DOHH2 (cell line): ENCODE measurements around the gene KCNK1.

Experiments used
- H3F3A ChIP-seq: fragments of 200-600 bp; sonication (generic), shearing (Covaris generic); 2 replicates; pipeline ENCODE4 v1.6.0; 2016; ENCODE audit warnings: antibody characterized with exemption, mild to moderate bottlenecking; ENCODE audit not compliant: control insufficient read depth, insufficient read depth
- H3K27ac ChIP-seq: fragments of 200-600 bp; sonication (generic); 2 replicates; pipeline ENCODE4 v1.5.1; 2014; ENCODE audit warnings: low read depth, mild to moderate bottlenecking, low read length, moderate library complexity
- H3K27me3 ChIP-seq: fragments of 200-600 bp; sonication (generic); 2 replicates; pipeline ENCODE4 v1.6.1; 2014; ENCODE audit warnings: mild to moderate bottlenecking, low read length, mixed read lengths; ENCODE audit not compliant: control insufficient read depth
- H3K36me3 ChIP-seq: fragments of 200-600 bp; sonication (generic); 2 replicates; pipeline ENCODE4 v1.6.1; 2014; ENCODE audit warnings: mild to moderate bottlenecking, low read length, moderate library complexity, mixed read lengths; ENCODE audit not compliant: control insufficient read depth
- H3K4me1 ChIP-seq: fragments of 200-600 bp; sonication (generic); 2 replicates; pipeline ENCODE4 v1.6.1; 2014; ENCODE audit warnings: mild to moderate bottlenecking, low read length, mixed read lengths; ENCODE audit not compliant: control insufficient read depth
- H3K4me2 ChIP-seq: fragments of 200-600 bp; sonication (generic); 2 replicates; pipeline ENCODE4 v1.6.0; 2014; ENCODE audit warnings: mild to moderate bottlenecking, low read length, moderate library complexity
- H3K4me3 ChIP-seq: fragments of 200-600 bp; sonication (generic); 2 replicates; pipeline ENCODE4 v1.5.1; 2014; ENCODE audit warnings: mild to moderate bottlenecking, low read length, mixed read lengths
- H3K79me2 ChIP-seq: fragments of 200-600 bp; sonication (generic); 2 replicates; pipeline ENCODE4 v1.6.1; 2014; ENCODE audit warnings: mild to moderate bottlenecking, low read length, mixed read lengths; ENCODE audit not compliant: control insufficient read depth
- H3K9me2 ChIP-seq: fragments of 200-600 bp; sonication (generic); replicated peaks from 2 replicates; pipeline ENCODE4 v1.6.1; 2014; ENCODE audit warnings: mild to moderate bottlenecking, low read length, mixed read lengths; ENCODE audit not compliant: control insufficient read depth
- H3K9me3 ChIP-seq: fragments of 200-600 bp; sonication (generic); 2 replicates; pipeline ENCODE4 v1.6.1; 2014; ENCODE audit warnings: antibody characterized with exemption, low read length, mixed read lengths; ENCODE audit not compliant: control insufficient read depth, insufficient read depth
- H4K20me1 ChIP-seq: fragments of 200-600 bp; sonication (generic); 2 replicates; pipeline ENCODE4 v1.6.0; 2014; ENCODE audit warnings: low read depth, mild to moderate bottlenecking, antibody characterized with exemption, low read length, moderate library complexity; ENCODE audit not compliant: control insufficient read depth, insufficient read depth
- CTCF ChIP-seq: fragments of 200-600 bp; sonication (generic); IDR thresholded peaks from one replicate; pipeline ENCODE4 v1.5.1; 2014; ENCODE audit warnings: antibody characterized with exemption, mild to moderate bottlenecking, low read depth, low read length; ENCODE audit not compliant: poor library complexity, severe bottlenecking
- EZH2phosphoT487 ChIP-seq: fragments of 200-600 bp; sonication (generic); IDR thresholded peaks from 2 replicates; pipeline ENCODE4 v1.6.1; 2017; ENCODE audit warnings: borderline replicate concordance, mild to moderate bottlenecking, antibody characterized with exemption, low read length, moderate library complexity, mixed read lengths

The KCNK1 gene

GRCh38 chr1:233647636-233648035, 33.7 kb downstream of the KCNK1 start:
- no peaks in the 10 kb centered on the region for H4K20me1 ChIP-seq
- no peaks in the 10 kb centered on the region for H3K9me3 ChIP-seq
- TF ChIP-seq CTCF: no peak
- no peak for TF ChIP-seq EZH2phosphoT487
- H3K36me3 ChIP-seq: no peaks in the 10 kb centered on the region
- H3K79me2 ChIP-seq: no peaks in the 10 kb centered on the region
- H3K27me3 ChIP-seq: no peaks in the 10 kb centered on the region
- no peaks in the 10 kb centered on the region for H3K4me1 ChIP-seq
- no peak overlapping the region for H3K27ac ChIP-seq
- no peak overlapping the region for H3K4me2 ChIP-seq
- no peak overlapping the region for H3K4me3 ChIP-seq
- no peaks in the 10 kb centered on the region for H3K9me2 ChIP-seq
- no peaks in the 10 kb centered on the region for H3F3A ChIP-seq

GRCh38 chr1:233651061-233651460, 37.2 kb downstream of the KCNK1 start:
- no peak for TF ChIP-seq CTCF
- TF ChIP-seq EZH2phosphoT487: no peak
- H3F3A ChIP-seq: no peaks in the 10 kb centered on the region
- no peaks in the 10 kb centered on the region for H3K27me3 ChIP-seq

DNA sequence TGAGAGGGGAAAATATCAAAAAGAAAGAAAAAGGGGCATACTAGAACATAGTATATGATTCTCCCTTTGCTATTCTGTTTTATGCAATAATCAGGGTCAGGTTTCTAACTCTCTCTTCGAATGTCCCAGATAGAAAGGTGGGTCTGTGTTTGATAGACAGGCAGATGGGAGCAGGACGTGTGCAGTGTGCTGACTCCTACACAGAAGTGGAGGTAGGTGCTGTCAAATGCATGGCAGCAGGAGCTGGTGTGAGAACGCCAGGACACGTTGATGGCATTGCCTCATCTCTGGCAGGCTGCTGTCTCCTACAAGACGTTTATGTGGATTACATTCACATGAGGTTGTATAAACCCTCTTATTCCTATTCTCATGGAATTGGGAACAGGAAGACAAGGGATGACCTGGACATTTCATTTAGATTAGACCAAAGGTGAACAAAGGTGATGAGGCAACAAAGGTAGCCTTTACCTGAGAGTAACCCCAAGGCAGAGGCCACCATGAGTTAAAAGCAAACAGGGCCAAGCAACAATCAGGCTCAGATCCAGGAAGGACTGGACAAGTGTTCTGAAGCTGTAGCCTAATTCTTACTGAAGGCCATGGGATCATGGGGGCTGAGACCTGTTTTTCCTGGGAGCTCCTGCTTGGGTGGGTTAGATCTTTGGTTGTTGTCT, 37.8 kb downstream of the KCNK1 start:
- Histone ChIP-seq H3K4me1 (no peaks in the 10 kb centered on the region), H3F3A (no peaks in the 10 kb centered on the region), H3K9me3 (no peaks in the 10 kb centered on the region), H3K4me3 (no peak overlapping the region), H3K27ac (no peak overlapping the region), H3K27me3 (no peaks in the 10 kb centered on the region), H4K20me1 (no peaks in the 10 kb centered on the region), H3K4me2 (no peak overlapping the region), H3K36me3 (no peaks in the 10 kb centered on the region), H3K9me2 (no peaks in the 10 kb centered on the region), H3K79me2 (no peaks in the 10 kb centered on the region)
- TF ChIP-seq CTCF (no peak), EZH2phosphoT487 (no peak)

More at GRCh38 chr1:233651061-233651460, 37.2 kb downstream of the KCNK1 start:
- no peaks in the 10 kb centered on the region for H3K79me2 ChIP-seq
- H3K9me2 ChIP-seq: no peaks in the 10 kb centered on the region
- no peak overlapping the region for H3K4me3 ChIP-seq
- H3K4me2 ChIP-seq: no peak overlapping the region
- no peaks in the 10 kb centered on the region for H3K36me3 ChIP-seq
- no peaks in the 10 kb centered on the region for H4K20me1 ChIP-seq
- no peaks in the 10 kb centered on the region for H3K4me1 ChIP-seq
- no peak overlapping the region for H3K27ac ChIP-seq
- no peaks in the 10 kb centered on the region for H3K9me3 ChIP-seq
